Gastrocnemius medialis (tissue), 4 donors: ENCODE results near the gene RNGTT.

Source experiments
- POLR2A ChIP-seq, 2 donors: fragments of 450-650 bp; IDR thresholded peaks; one replicate each; pipeline ENCODE4 v1.6.1; 2017; ENCODE audit warnings: antibody characterized with exemption in 2 of 2, mild to moderate bottlenecking in 2 of 2, moderate library complexity in 2 of 2
- TF ChIP-seq, protein P1 (sequence below), 5 experiments: fragments of 450-650 bp in 3 of 5; fragments of 200-600 bp in 2 of 5; sonication (generic) in 2 of 5; IDR thresholded peaks in 4 of 5; conservative IDR thresholded peaks in 1 of 5; 1 replicate in 4 of 5; 2 replicates in 1 of 5; pipeline ENCODE4 v1.5.1; 2016 to 2019; ENCODE audit warnings: antibody characterized with exemption in 5 of 5, mild to moderate bottlenecking in 3 of 5, moderate library complexity in 3 of 5

DNA sequence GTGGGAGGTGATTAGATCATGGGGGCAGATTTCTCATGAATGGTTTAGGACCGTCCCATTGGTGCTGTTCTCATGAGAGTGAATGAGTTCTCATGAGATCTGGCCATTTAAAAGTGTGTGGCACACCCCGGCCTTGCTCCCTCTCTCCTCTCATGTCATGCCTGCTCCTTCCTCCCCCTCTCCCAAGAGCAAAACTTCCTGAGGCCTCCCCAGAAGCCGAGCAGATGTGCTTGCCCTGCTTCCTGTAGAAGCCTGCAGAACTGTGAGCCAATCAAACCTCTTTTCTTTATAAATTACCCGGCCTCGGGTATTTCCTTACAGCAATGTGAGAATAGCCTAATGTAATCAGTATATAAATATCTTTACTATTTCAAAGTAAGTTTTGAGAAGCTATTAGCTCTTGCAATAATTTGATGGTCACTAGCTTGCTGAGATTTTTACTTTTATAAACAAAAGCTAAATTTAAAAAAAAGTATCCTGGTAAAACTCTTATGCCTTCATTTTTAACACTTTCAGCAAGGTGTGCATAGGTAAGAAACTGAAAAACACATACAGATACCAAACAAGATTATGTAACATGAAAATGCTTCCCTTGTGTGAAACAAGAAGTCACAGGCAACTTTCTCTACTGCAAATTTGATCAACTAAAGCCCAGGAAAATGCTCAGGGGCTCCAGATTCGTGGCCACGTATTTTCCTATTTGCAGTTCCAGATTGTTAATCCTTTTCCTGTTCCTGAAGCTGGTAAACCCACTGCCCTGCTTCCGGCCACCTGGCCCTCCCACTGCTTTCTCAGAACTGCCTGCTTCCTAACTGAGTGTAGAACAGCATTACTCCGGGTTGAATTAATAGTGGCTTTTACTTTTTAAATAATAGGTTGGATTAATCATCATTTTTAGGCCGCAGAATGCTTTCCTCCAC, 402.1 kb downstream of the RNGTT start:
- no peak for TF ChIP-seq POLR2A (IDR thresholded peaks at IDR 0.05)
- TF ChIP-seq, protein P1, sequence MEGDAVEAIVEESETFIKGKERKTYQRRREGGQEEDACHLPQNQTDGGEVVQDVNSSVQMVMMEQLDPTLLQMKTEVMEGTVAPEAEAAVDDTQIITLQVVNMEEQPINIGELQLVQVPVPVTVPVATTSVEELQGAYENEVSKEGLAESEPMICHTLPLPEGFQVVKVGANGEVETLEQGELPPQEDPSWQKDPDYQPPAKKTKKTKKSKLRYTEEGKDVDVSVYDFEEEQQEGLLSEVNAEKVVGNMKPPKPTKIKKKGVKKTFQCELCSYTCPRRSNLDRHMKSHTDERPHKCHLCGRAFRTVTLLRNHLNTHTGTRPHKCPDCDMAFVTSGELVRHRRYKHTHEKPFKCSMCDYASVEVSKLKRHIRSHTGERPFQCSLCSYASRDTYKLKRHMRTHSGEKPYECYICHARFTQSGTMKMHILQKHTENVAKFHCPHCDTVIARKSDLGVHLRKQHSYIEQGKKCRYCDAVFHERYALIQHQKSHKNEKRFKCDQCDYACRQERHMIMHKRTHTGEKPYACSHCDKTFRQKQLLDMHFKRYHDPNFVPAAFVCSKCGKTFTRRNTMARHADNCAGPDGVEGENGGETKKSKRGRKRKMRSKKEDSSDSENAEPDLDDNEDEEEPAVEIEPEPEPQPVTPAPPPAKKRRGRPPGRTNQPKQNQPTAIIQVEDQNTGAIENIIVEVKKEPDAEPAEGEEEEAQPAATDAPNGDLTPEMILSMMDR (IDR thresholded peaks at IDR 0.05 in 4 of 5, conservative IDR thresholded peaks at IDR 0.05 in 1 of 5): no peak
